Thyroid gland (tissue), 4 donors: ENCODE results near the gene BOC. TPM values are rescaled to one million over a fixed set of nuclear protein-coding genes. Genes with fewer than 3 reads are reported as not detected.

Experiments
- DNase-seq, 2 donors: peaks; one replicate each; pipeline ENCODE4 v3.0.0-alpha.2; 2019
- H3K27ac ChIP-seq, 3 donors: fragments of 200-600 bp; sonication (generic); 1 replicate in 2 of 3; 2 replicates in 1 of 3; pipeline ENCODE4 v1.5.1; 2016 to 2019; ENCODE audit warnings: mild to moderate bottlenecking in 1 of 3, moderate library complexity in 1 of 3
- H3K27me3 ChIP-seq: fragments of 200-600 bp; sonication (generic); one replicate; pipeline ENCODE4 v1.5.1; 2019
- H3K36me3 ChIP-seq, 2 donors: fragments of 200-600 bp; sonication (generic); one replicate each; pipeline ENCODE4 v1.5.1; 2016 to 2019
- H3K4me1 ChIP-seq, 2 donors: fragments of 200-600 bp; sonication (generic); one replicate each; pipeline ENCODE4 v1.5.1; 2017 to 2019
- H3K4me3 ChIP-seq, 3 donors: fragments of 200-600 bp; sonication (generic); replicated peaks in 1 of 3; 1 replicate in 2 of 3; 2 replicates in 1 of 3; pipeline ENCODE4 v1.5.1; 2016; ENCODE audit warnings: mild to moderate bottlenecking in 1 of 3
- H3K9me3 ChIP-seq: fragments of 200-600 bp; sonication (generic); one replicate; pipeline ENCODE4 v1.5.1; 2017
- CTCF ChIP-seq, 6 experiments: fragments of 200-600 bp in 3 of 6; fragments of 450-650 bp in 3 of 6; sonication (generic) in 3 of 6; IDR thresholded peaks; one replicate each; pipeline ENCODE4 v1.5.1; 2016 to 2019; ENCODE audit warnings: antibody characterized with exemption in 6 of 6, mild to moderate bottlenecking in 2 of 6, inconsistent platforms in 1 of 6, moderate library complexity in 1 of 6
- POLR2A ChIP-seq, 2 donors: fragments of 450-650 bp; IDR thresholded peaks; one replicate each; pipeline ENCODE4 v1.6.1; 2017; ENCODE audit warnings: antibody characterized with exemption in 2 of 2, mild to moderate bottlenecking in 2 of 2, moderate library complexity in 1 of 2
- WGBS, 2 donors: methylation state at CpG; one replicate each; pipeline ENCODE4 v1.1.5; 2017; 5-methylcytosine and 5-hydroxymethylcytosine counted together
- intact Hi-C: fragments of 100-400 bp; cut with DNase I; formaldehyde crosslinking; loops from one replicate; pipeline ENCODE4 v1.15.1; 2023
- total RNA-seq, 4 donors: library from RNA; depleted of rRNA; stranded (reverse); fragments of >200 nt; gene quantifications; one replicate each; pipeline ENCODE4 v1.2.3, GENCODE V29; 2016

BOC gene
- total RNA-seq, 4 donors from 2014 or later: 40.2 to 68.3 (median 51.2) TPM

GRCh38 chr3:113261063-113261625 is 49.8 kb downstream of the BOC start:
- DNase-seq: no peak
- Histone ChIP-seq H3K27ac (peak overlapping the region; percentile 62 to 81 (median 71)), H3K36me3 (no peaks in the 10 kb centered on the region), H3K27me3 (no peaks in the 10 kb centered on the region), H3K9me3 (no peaks in the 10 kb centered on the region), H3K4me3 (no peak overlapping the region), H3K4me1 (peaks cover 50 to 71% of the 10 kb centered on the region in 2 donors)
- 71 to 78% methylated on average over 6 of the region's 6 CpGs for WGBS, 2 donors
- intact Hi-C loops: no loop called here
- TF ChIP-seq POLR2A (IDR thresholded peaks at IDR 0.05) (no peak), CTCF (IDR thresholded peaks at IDR 0.05) (no peak)

GRCh38 chr3:113261626-113262303 is 50.4 kb downstream of the BOC start:
- Histone ChIP-seq H3K9me3 (no peaks in the 10 kb centered on the region), H3K27ac (peak overlapping the region; percentile 71 to 86 (median 81)), H3K27me3 (no peaks in the 10 kb centered on the region), H3K4me1 (peaks cover 56 to 77% of the 10 kb centered on the region in 2 donors), H3K4me3 (no peak overlapping the region), H3K36me3 (no peaks in the 10 kb centered on the region)
- TF ChIP-seq CTCF (IDR thresholded peaks at IDR 0.05) (no peak), POLR2A (IDR thresholded peaks at IDR 0.05) (no peak)
- intact Hi-C loops: no loop called here
- DNase-seq: peak; percentile 58 to 60
- 29 to 38% methylated on average over 1 of the region's 1 CpG for WGBS, 2 donors

- peaks cover 58 to 81% of the 10 kb centered on the region in 2 donors for H3K4me1 ChIP-seq
- no peak overlapping the region for H3K4me3 ChIP-seq
- no peaks in the 10 kb centered on the region for H3K9me3 ChIP-seq
- no peaks in the 10 kb centered on the region for H3K27me3 ChIP-seq
- peak overlapping the region; percentile 70 to 86 (median 81) for H3K27ac ChIP-seq
- WGBS, 2 donors: 59 to 69% methylated on average over 2 of the region's 2 CpGs
- no peak for DNase-seq
- no peaks in the 10 kb centered on the region for H3K36me3 ChIP-seq
- TF ChIP-seq POLR2A (IDR thresholded peaks at IDR 0.05): peak in 1 of 2 donors; percentile 20
- no peak for TF ChIP-seq CTCF (IDR thresholded peaks at IDR 0.05)
- intact Hi-C loops: no loop called here
These were observed 50.9 kb downstream of the BOC start for GRCh38 chr3:113262304-113262665.

- WGBS, 2 donors: 82 to 100% methylated on average over 2 of the region's 2 CpGs
- Histone ChIP-seq H3K4me1 (peaks cover 58 to 81% of the 10 kb centered on the region in 2 donors), H3K4me3 (no peak overlapping the region), H3K9me3 (no peaks in the 10 kb centered on the region), H3K36me3 (no peaks in the 10 kb centered on the region), H3K27me3 (no peaks in the 10 kb centered on the region), H3K27ac (peak overlapping the region; percentile 70 to 86 (median 81))
- TF ChIP-seq CTCF (IDR thresholded peaks at IDR 0.05) (no peak), POLR2A (IDR thresholded peaks at IDR 0.05) (no peak)
- peak; percentile 46 to 66 for DNase-seq
- intact Hi-C loops: no loop called here
These were observed 51.7 kb downstream of the BOC start for GRCh38 chr3:113263020-113263419.

GRCh38 chr3:113263778-113264177 is 52.4 kb downstream of the BOC start:
- no peak for DNase-seq
- TF ChIP-seq POLR2A (IDR thresholded peaks at IDR 0.05) (no peak), CTCF (IDR thresholded peaks at IDR 0.05) (no peak)
- H3K27me3 ChIP-seq: no peaks in the 10 kb centered on the region
- 79 to 86% methylated on average over 3 of the region's 3 CpGs for WGBS, 2 donors
- peak overlapping the region; percentile 51 to 86 (median 81) for H3K27ac ChIP-seq
- intact Hi-C loops: no loop called here
- peaks cover 0 to 5% of the 10 kb centered on the region in 2 donors for H3K36me3 ChIP-seq
- H3K4me1 ChIP-seq: peaks cover 58 to 77% of the 10 kb centered on the region in 2 donors
- no peaks in the 10 kb centered on the region for H3K9me3 ChIP-seq
- H3K4me3 ChIP-seq: no peak overlapping the region
